GM10266 (cell line): ENCODE data around the gene HS3ST3A1.

Experiments used
- DNase-seq: peaks from one replicate; pipeline ENCODE4 v3.0.0; 2012; ENCODE audit errors: extremely low spot score
- CTCF ChIP-seq: IDR thresholded peaks from 2 replicates; pipeline ENCODE4 v1.5.1; 2012; ENCODE audit warnings: mild to moderate bottlenecking, low read depth; ENCODE audit not compliant: control insufficient read depth, insufficient read depth; ENCODE audit errors: missing control alignments

Gene HS3ST3A1

GRCh38 chr17:13522749-13523148, 79.0 kb downstream of the HS3ST3A1 start:
- TF ChIP-seq CTCF: no peak
- DNase-seq: no peak

GRCh38 chr17:13521784-13522183, 79.9 kb downstream of the HS3ST3A1 start:
- TF ChIP-seq CTCF: no peak
- DNase-seq: no peak

GRCh38 chr17:13520899-13521572, 80.7 kb downstream of the HS3ST3A1 start:
- no peak for TF ChIP-seq CTCF
- DNase-seq: no peak

GRCh38 chr17:13518261-13519000, 83.3 kb downstream of the HS3ST3A1 start:
- DNase-seq: no peak
- TF ChIP-seq CTCF: no peak

- no peak for DNase-seq
Measured at GRCh38 chr17:13513039-13513405, 88.7 kb downstream of the HS3ST3A1 start.

GRCh38 chr17:13510062-13510461, 91.7 kb downstream of the HS3ST3A1 start:
- TF ChIP-seq CTCF: no peak
- DNase-seq: no peak

More at GRCh38 chr17:13513039-13513405, 88.7 kb downstream of the HS3ST3A1 start:
- TF ChIP-seq CTCF: no peak

- no peak for DNase-seq
- TF ChIP-seq CTCF: no peak
Measured at GRCh38 chr17:13509527-13509926, 92.2 kb downstream of the HS3ST3A1 start.
